Measurements from ENCODE around the gene LCLAT1. TPM values are rescaled to one million over a fixed set of nuclear protein-coding genes. Genes with fewer than 3 reads are reported as not detected.

LCLAT1 gene
- total RNA-seq, 2 experiments from 2014 or later = 8.3 to 10.2 TPM

DNA sequence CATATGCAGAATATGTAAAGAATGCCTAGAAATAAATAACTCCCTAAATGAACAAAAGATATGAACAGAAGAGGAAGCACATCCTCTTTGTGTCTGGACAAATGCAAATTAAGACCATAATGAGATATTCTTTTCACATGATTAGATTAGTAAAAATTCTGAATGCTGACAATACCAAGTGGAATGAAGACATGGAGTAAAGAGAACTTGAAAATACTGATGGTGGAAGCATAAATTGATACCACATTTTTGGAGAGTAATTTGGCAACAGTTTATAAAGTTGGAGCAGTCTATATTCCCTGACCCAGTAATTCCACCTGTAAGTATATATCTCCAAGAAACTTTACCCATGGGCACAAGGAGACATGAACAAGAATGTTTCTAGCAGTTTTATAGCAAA, 230.2 kb downstream of the LCLAT1 start:
- no peak overlapping the region for H3K4me3 Mint-ChIP-seq
- intact Hi-C loops (cut with DNase I, micrococcal nuclease) = no loop called here
- H3K36me3 ChIP-seq (ENCODE audit: insufficient read depth, low read length) = no peaks in the 10 kb centered on the region
- no peaks in the 10 kb centered on the region for H3K9me3 Mint-ChIP-seq
- DNase-seq = no peak
- TF ChIP-seq, protein P1, sequence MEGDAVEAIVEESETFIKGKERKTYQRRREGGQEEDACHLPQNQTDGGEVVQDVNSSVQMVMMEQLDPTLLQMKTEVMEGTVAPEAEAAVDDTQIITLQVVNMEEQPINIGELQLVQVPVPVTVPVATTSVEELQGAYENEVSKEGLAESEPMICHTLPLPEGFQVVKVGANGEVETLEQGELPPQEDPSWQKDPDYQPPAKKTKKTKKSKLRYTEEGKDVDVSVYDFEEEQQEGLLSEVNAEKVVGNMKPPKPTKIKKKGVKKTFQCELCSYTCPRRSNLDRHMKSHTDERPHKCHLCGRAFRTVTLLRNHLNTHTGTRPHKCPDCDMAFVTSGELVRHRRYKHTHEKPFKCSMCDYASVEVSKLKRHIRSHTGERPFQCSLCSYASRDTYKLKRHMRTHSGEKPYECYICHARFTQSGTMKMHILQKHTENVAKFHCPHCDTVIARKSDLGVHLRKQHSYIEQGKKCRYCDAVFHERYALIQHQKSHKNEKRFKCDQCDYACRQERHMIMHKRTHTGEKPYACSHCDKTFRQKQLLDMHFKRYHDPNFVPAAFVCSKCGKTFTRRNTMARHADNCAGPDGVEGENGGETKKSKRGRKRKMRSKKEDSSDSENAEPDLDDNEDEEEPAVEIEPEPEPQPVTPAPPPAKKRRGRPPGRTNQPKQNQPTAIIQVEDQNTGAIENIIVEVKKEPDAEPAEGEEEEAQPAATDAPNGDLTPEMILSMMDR (IDR thresholded peaks at IDR 0.05) = no peak
- ATAC-seq (ENCODE audit: poor library complexity) = no peak
- ChIA-PET CTCF (no interaction called here), POLR2A (no interaction called here)
- no peak overlapping the region for H3K27ac ChIP-seq (ENCODE audit: low read depth in 1 of 2, low read length in 2 of 2)
- H3K27me3 Mint-ChIP-seq = peaks cover 6% of the 10 kb centered on the region
- no peaks in the 10 kb centered on the region for H3K36me3 Mint-ChIP-seq (ENCODE audit: low read depth)
- no peaks in the 10 kb centered on the region for H3K4me1 ChIP-seq (ENCODE audit: insufficient read depth, low read length)
- no peak overlapping the region for H3K27ac Mint-ChIP-seq
- no peak overlapping the region for H3K4me3 ChIP-seq (ENCODE audit: low read length)
- H3K27me3 ChIP-seq (ENCODE audit: control insufficient read depth in 1 of 2, insufficient read depth in 2 of 2, low read length in 2 of 2) = no peaks in the 10 kb centered on the region
- H3K9me3 ChIP-seq (ENCODE audit: control insufficient read depth in 1 of 2, insufficient read depth in 1 of 2, low read length in 2 of 2) = no peaks in the 10 kb centered on the region
- no peaks in the 10 kb centered on the region for H3K4me1 Mint-ChIP-seq (ENCODE audit: low read depth)

DNA sequence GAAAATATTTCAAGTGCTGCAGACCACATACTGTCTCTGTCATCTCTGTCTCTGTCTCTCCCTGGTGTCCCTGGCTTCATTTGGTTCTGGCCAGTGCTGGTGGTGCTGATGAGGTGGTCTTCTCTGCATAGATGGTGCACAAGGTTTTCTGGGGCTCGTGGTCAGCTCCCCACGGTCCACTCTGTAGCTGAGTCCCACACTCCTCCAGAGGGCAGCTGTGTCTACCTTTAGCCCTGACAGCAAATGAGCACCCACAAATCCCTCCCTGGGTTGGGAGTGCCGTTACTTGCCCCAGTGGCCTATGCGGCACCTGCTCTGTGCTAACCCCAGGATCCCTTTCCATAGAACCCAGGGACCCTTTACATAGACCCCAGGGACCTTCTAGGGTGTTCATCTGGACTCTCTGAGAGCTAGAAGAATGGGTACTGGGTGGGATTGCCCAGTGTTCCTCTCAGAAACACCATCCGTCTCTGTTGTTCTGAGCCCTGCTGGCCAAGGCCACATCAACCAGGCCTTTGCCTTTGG, 230.9 kb downstream of the LCLAT1 start:
- intact Hi-C loops (cut with DNase I, micrococcal nuclease) = no loop called here
- CTCF ChIA-PET = no interaction called here
- no peak for ATAC-seq (ENCODE audit: poor library complexity)

DNA sequence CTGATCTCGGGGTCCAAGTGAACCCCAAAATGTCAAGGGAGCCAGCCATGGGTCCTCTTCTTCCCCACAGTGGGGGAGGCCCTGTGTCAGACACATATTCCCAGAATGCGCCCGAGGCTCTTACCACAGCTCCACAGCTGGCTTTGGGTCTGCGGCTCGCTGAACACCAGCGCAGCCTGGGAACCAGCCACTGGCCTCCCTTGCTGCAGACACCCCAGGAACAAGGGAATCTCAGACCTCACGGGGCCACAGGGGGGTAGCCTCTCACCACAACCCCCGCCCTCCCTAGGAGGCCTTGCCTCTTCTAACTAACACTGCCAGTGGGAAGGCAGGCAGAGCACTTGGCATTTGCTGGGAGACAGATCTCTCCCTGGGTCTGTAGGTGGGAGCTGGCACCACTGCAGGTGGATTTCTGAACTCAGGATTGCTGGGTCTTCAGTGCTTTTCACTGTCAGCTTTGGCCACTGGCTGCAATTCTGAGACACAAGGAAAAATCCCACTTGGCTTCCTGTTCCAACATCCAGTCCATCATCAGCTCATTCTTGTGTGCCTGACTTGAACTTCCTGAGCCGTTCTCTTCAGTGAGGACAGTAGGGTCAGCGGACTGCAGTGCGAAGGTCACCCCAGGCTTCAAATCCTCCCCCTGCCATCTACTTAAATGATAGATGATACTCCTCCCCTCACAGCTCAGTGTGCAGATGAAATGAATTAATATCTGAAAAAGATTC, 231.5 kb downstream of the LCLAT1 start:
- Histone ChIP-seq H3K36me3 (ENCODE audit: insufficient read depth, low read length) (no peaks in the 10 kb centered on the region), H3K27me3 (ENCODE audit: control insufficient read depth in 1 of 2, insufficient read depth in 2 of 2, low read length in 2 of 2) (no peaks in the 10 kb centered on the region), H3K4me3 (ENCODE audit: low read length) (no peak overlapping the region), H3K4me1 (ENCODE audit: insufficient read depth, low read length) (no peaks in the 10 kb centered on the region), H3K9me3 (ENCODE audit: control insufficient read depth in 1 of 2, insufficient read depth in 1 of 2, low read length in 2 of 2) (no peaks in the 10 kb centered on the region), H3K27ac (ENCODE audit: low read depth in 1 of 2, low read length in 2 of 2) (no peak overlapping the region)
- H3K4me3 Mint-ChIP-seq = no peak overlapping the region
- H3K27me3 Mint-ChIP-seq = peaks cover 1% of the 10 kb centered on the region
- intact Hi-C loops (cut with DNase I, micrococcal nuclease) = no loop called here
- CTCF ChIA-PET = no interaction called here
- no peak for DNase-seq
- TF ChIP-seq, protein P1 (IDR thresholded peaks at IDR 0.05) = no peak
- POLR2A ChIA-PET = no interaction called here
- no peak overlapping the region for H3K27ac Mint-ChIP-seq
- no peaks in the 10 kb centered on the region for H3K9me3 Mint-ChIP-seq
- H3K4me1 Mint-ChIP-seq (ENCODE audit: low read depth) = no peaks in the 10 kb centered on the region
- ATAC-seq (ENCODE audit: poor library complexity) = no peak
- no peaks in the 10 kb centered on the region for H3K36me3 Mint-ChIP-seq (ENCODE audit: low read depth)

More for the DNA sequence above, 230.9 kb downstream of the LCLAT1 start:
- Mint-ChIP-seq H3K36me3 (ENCODE audit: low read depth) (no peaks in the 10 kb centered on the region), H3K9me3 (no peaks in the 10 kb centered on the region), H3K27ac (no peak overlapping the region), H3K4me3 (no peak overlapping the region), H3K4me1 (ENCODE audit: low read depth) (no peaks in the 10 kb centered on the region), H3K27me3 (peaks cover 6% of the 10 kb centered on the region)
- H3K27me3 ChIP-seq (ENCODE audit: control insufficient read depth in 1 of 2, insufficient read depth in 2 of 2, low read length in 2 of 2) = no peaks in the 10 kb centered on the region
- no peaks in the 10 kb centered on the region for H3K9me3 ChIP-seq (ENCODE audit: control insufficient read depth in 1 of 2, insufficient read depth in 1 of 2, low read length in 2 of 2)
- POLR2A ChIA-PET = no interaction called here
- TF ChIP-seq, protein P1 (IDR thresholded peaks at IDR 0.05) = no peak
- H3K27ac ChIP-seq (ENCODE audit: low read depth in 1 of 2, low read length in 2 of 2) = no peak overlapping the region
- no peaks in the 10 kb centered on the region for H3K36me3 ChIP-seq (ENCODE audit: insufficient read depth, low read length)
- DNase-seq = no peak
- H3K4me1 ChIP-seq (ENCODE audit: insufficient read depth, low read length) = no peaks in the 10 kb centered on the region
- no peak overlapping the region for H3K4me3 ChIP-seq (ENCODE audit: low read length)

All from CD4-positive, alpha-beta T cell (primary cell).